Measurements from ENCODE around the gene RPA3. TPM values are rescaled to one million over a fixed set of nuclear protein-coding genes. Genes with fewer than 3 reads are reported as not detected.

Gene RPA3
- total RNA-seq, 1 experiment from 2014 or later, result 44.2 TPM

GRCh38 chr7:7620644-7621210 is 97.7 kb downstream of the RPA3 start:
- Mint-ChIP-seq H3K36me3 (ENCODE audit: insufficient read depth, unreplicated experiment) (no peaks in the 10 kb centered on the region), H3K4me1 (ENCODE audit: insufficient read depth, unreplicated experiment) (no peaks in the 10 kb centered on the region), H3K27me3 (ENCODE audit: insufficient read depth, unreplicated experiment) (no peaks in the 10 kb centered on the region), H3K9me3 (ENCODE audit: unreplicated experiment) (peaks cover 7% of the 10 kb centered on the region), H3K27ac (ENCODE audit: low read depth, unreplicated experiment) (no peak overlapping the region), H3K4me3 (ENCODE audit: unreplicated experiment) (no peak overlapping the region)
- intact Hi-C loops (cut with micrococcal nuclease), result no loop called here
- CTCF ChIA-PET, result no interaction called here
- no TSS peak for BruUV-seq (replicated peaks)
- no peak for TF ChIP-seq CTCF (IDR thresholded peaks at IDR 0.05; ENCODE audit: unreplicated experiment)
- DNase-seq (ENCODE audit: unreplicated experiment), result no peak
- POLR2A ChIA-PET, result interaction anchor here (0.5 to 1.9 kb wide), 5 partner anchors 14 to 484 kb away, joined by 3 to 5 read pairs (median 3); partner anchors contain the start of gene UMAD1

GRCh38 chr7:7620236-7620635 is 98.2 kb downstream of the RPA3 start:
- H3K36me3 Mint-ChIP-seq (ENCODE audit: insufficient read depth, unreplicated experiment), result no peaks in the 10 kb centered on the region
- TF ChIP-seq CTCF (IDR thresholded peaks at IDR 0.05; ENCODE audit: unreplicated experiment), result no peak
- H3K27me3 Mint-ChIP-seq (ENCODE audit: insufficient read depth, unreplicated experiment), result no peaks in the 10 kb centered on the region
- no peak for DNase-seq (ENCODE audit: unreplicated experiment)
- no peaks in the 10 kb centered on the region for H3K4me1 Mint-ChIP-seq (ENCODE audit: insufficient read depth, unreplicated experiment)
- BruUV-seq (replicated peaks), result no TSS peak
- POLR2A ChIA-PET, result interaction anchor here (1.0 to 1.9 kb wide), 2 partner anchors 14 to 20 kb away, joined by 3 to 5 read pairs; partner anchors contain the start of gene UMAD1
- intact Hi-C loops (cut with micrococcal nuclease), result no loop called here
- H3K4me3 Mint-ChIP-seq (ENCODE audit: unreplicated experiment), result no peak overlapping the region
- CTCF ChIA-PET, result interaction anchor here (1.5 kb wide), 1 partner anchor 676 kb away, joined by 3 read pairs; no protein-coding TSS in a partner anchor
- H3K9me3 Mint-ChIP-seq (ENCODE audit: unreplicated experiment), result peaks cover 7% of the 10 kb centered on the region
- no peak overlapping the region for H3K27ac Mint-ChIP-seq (ENCODE audit: low read depth, unreplicated experiment)

- Mint-ChIP-seq H3K4me3 (ENCODE audit: unreplicated experiment) (no peak overlapping the region), H3K36me3 (ENCODE audit: insufficient read depth, unreplicated experiment) (peaks cover 8% of the 10 kb centered on the region), H3K9me3 (ENCODE audit: unreplicated experiment) (no peaks in the 10 kb centered on the region), H3K4me1 (ENCODE audit: insufficient read depth, unreplicated experiment) (no peaks in the 10 kb centered on the region), H3K27me3 (ENCODE audit: insufficient read depth, unreplicated experiment) (no peaks in the 10 kb centered on the region), H3K27ac (ENCODE audit: low read depth, unreplicated experiment) (no peak overlapping the region)
- TF ChIP-seq CTCF (IDR thresholded peaks at IDR 0.05; ENCODE audit: unreplicated experiment), result no peak
- intact Hi-C loops (cut with micrococcal nuclease), result no loop called here
- no TSS peak for BruUV-seq (replicated peaks)
- POLR2A ChIA-PET, result no interaction called here
- no peak for DNase-seq (ENCODE audit: unreplicated experiment)
- CTCF ChIA-PET, result no interaction called here
Observed at GRCh38 chr7:7618410-7618809, 100.0 kb downstream of the RPA3 start.

- Mint-ChIP-seq H3K4me1 (ENCODE audit: insufficient read depth, unreplicated experiment) (no peaks in the 10 kb centered on the region), H3K27me3 (ENCODE audit: insufficient read depth, unreplicated experiment) (no peaks in the 10 kb centered on the region), H3K9me3 (ENCODE audit: unreplicated experiment) (no peaks in the 10 kb centered on the region), H3K27ac (ENCODE audit: low read depth, unreplicated experiment) (no peak overlapping the region), H3K36me3 (ENCODE audit: insufficient read depth, unreplicated experiment) (peaks cover 8% of the 10 kb centered on the region), H3K4me3 (ENCODE audit: unreplicated experiment) (no peak overlapping the region)
- ChIA-PET POLR2A (interaction anchor here (0.6 kb wide), 1 partner anchor 269 kb away, joined by 3 read pairs; no protein-coding TSS in a partner anchor), CTCF (no interaction called here)
- intact Hi-C loops (cut with micrococcal nuclease), result no loop called here
- no peak for TF ChIP-seq CTCF (IDR thresholded peaks at IDR 0.05; ENCODE audit: unreplicated experiment)
- no peak for DNase-seq (ENCODE audit: unreplicated experiment)
- BruUV-seq (replicated peaks), result no TSS peak
Observed at GRCh38 chr7:7617550-7617949, 100.9 kb downstream of the RPA3 start.

Measured in MCF 10A (cell line).